HG02763 (cell line): ENCODE results near the gene SAP30BP.

ENCODE experiments used
- ATAC-seq: cut with Tn5 transposase; IDR thresholded peaks from one replicate; pipeline ENCODE4 v1.9.1; 2021; ENCODE audit warnings: mild to moderate bottlenecking, moderate library complexity; ENCODE audit not compliant: unreplicated experiment

Gene SAP30BP

DNA sequence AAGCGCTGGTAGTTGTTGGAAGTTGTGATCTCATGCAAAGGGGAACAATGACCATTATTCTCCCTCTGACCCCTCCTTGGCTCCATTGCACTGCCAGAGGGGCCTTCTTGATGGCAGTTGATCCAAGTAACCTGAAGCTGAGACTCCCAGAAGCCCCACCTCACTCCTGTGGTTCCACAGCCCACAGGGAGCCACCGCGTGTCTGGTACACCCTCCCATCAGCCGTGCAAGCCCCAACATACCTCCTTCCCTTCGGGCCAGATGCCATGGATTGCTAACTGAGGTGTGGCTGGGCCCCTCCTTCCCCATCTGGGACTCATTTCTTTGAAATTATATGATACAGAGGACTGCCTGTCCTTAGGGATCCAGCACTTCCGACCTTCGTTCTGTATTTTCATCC is 17.8 kb downstream of the SAP30BP start:
- ATAC-seq: no peak

DNA sequence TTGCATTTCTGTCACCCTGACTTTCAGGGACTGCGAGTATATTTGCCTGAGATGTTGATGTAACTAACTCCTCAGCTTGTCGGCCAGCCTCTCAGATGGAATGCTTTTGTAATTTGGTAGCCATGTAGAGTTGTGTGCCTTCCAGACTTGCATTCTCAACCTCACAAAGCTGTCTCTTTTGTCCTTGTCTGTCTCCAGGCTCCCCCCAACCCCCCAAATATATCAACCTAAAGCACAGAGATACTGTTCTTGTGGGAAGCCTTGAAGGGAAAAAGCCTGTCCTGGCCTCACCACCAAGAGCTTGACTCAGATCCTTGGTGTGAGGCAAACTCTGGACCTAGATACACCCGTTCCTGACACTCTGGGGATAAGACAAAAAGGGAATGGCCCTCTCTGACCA is 18.4 kb downstream of the SAP30BP start:
- no peak for ATAC-seq

DNA sequence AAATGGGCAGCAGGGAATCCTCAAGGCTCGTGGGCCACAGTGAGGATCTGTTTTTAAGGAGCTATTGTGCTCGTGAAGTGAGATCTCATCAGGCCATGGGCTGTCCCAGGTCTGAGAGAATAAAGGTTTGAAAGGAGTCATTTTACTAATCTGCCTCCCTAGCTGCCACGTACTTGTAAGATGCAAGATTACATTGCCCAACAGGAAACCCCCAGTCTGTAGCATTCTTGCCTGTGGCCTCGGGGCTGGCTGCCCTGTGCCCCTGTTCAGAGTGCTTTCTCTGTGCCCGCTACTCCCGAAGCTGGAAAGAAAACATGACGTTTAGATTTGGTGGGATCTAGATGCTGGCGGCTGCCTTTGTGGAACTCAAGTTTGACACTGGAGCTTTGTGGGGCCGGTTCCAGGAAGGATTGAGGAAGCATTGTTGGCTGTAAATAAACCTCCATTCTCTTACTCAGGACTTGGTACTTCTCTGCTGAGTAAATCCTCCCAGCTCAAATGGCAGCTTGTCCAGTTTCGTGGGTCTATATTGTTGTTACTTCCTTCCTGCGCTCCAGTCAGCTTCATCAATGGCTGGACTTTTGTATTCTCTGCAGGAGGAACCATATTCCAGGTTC is 21.2 kb downstream of the SAP30BP start:
- ATAC-seq: no peak

DNA sequence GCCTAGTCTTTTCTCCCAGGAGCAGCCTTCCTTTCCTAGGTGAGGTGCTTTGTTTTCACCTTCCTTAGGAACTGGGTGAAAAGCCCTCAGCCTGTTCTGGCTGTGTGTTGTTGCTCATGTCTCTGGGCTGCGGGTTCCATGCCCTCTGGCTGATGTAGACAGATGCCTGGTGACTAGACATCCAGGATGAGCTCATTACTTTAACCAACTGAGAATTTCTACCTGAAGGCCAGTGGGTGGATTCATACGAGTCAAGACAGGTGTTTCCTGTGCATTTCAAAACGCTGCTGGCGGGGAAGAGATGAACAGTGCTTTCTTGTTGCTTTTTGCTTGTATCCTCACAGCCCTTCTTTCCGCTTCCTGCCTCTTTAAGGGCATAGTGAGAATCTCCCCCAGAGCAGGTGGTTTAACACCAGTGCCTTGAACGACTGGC is 22.3 kb downstream of the SAP30BP start:
- ATAC-seq: no peak

DNA sequence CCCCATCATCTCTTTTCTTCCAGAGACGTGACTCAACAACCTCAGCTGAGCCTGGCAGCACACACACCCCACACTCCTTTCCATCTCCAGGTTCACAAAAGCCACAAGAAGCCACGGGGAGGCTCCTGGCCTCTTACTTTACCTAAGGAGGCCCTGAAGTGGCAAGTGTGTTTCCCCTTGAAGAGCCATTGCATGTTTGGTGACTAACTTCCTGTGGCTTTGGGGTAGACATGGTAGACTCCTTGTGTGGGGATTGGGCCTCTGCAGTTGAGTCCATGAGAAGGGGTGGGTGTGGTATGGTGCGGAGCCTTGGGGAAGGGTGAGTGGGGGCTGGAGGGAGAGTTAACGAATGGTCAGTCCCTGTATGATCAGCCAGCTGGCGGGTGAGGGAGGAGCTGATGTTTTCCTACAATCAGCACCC is 24.2 kb downstream of the SAP30BP start:
- ATAC-seq: no peak

DNA sequence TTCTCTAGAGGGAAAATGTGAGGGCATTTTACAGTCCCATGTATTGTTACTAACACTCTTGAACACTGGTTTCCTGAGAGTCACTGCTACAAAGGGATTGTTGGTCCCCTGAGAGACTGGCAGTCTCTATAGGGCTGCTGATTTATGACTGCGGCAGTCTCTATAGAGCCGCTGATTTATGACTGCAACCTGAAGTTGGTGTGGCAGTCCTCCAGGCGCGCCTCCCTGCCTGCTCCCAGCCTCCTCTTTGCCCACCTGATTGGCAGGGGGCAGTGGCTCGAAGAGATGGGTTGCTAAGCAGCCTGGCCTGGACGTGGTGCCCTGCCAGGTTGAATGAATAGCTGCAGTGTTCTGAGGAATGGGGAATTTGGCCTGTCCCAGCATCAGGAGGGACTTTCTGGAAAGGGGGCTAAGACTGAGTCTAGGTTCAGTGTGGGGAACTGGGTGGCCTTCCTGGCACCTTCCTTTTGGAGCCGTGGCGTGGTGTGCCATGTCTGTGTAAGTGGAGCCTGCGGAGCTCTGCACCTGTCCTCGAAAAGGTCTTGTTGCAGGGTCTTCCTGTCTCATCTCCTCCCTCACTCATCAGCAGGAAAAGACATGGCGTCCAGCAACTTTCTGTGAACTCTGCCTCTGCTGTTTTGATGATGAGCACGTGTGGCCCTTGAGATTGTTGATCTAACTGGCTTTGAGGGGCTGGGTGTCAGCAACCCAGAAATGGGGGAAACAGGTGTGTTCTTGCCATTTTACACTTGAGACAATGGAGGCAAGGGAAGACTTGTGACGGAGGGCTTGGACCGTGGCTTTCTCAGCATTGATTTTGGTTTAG is 24.9 kb downstream of the SAP30BP start:
- ATAC-seq: no peak

DNA sequence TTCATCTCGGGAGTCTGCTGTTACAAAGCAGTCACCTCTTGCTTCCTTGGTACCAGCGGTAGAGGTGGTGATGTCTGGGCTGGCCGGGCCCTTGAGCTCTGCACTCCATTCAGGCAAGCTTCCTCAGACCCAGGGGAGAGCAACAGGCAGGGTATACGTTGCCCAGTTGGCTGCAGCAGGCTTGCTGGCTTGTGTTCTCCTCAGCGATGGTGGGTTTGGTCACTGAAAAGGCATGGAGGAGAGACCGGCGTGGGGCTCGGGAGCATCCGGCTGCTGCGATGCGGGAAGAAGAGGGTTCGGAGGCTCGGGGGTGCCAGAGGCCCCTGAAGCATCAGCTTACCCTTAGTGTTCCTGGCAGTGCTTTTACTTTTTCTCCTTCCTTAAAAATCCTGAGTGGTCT is 25.8 kb downstream of the SAP30BP start:
- ATAC-seq: no peak

DNA sequence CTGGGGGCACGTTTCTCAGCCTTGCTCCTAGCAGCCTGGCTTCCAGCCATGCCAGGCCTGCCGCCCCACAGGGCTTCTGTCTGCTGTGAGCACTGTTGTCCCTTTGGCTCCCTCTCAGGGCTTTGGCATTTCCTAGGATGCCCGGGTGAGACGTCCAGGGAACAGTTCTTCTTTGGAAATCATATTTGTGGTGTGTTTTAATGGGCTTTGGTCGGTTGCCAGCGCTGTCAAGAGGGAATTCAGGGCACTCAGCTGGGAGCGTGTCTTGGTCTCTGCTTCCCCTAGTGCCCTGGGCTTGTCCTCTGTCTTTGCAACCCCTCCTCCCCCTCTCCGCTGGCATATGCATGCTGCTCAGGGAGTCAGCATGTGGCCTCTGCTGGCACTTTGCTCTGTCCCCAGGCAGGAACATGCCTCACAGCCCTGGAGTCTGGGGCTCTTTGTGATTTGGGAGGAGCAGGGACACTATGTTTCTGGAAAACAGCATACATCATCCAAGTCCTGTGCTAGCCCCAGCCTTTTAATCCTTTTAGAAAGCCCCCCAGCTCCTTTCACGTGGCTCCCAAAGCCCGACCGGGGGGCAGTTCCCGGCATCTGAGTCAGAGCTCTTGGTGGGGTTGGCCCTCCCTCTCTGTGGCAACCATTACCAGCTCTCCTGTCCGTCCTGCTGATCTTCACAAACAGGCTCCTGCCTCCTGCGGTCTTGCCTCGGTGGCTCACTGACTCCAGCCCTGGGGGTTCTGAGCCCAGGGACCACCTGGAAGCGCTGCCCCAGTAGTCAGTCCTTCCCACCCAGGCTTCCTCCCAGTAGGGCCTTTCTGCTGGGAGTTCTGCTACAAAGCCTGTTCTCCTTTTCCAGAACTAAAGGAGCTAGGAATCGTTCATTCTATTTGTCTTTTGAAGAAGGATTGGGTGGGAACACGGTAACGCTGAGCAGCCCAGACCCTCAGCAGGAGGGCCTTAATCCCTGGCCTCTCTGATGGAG is 26.7 kb downstream of the SAP30BP start:
- ATAC-seq: no peak

DNA sequence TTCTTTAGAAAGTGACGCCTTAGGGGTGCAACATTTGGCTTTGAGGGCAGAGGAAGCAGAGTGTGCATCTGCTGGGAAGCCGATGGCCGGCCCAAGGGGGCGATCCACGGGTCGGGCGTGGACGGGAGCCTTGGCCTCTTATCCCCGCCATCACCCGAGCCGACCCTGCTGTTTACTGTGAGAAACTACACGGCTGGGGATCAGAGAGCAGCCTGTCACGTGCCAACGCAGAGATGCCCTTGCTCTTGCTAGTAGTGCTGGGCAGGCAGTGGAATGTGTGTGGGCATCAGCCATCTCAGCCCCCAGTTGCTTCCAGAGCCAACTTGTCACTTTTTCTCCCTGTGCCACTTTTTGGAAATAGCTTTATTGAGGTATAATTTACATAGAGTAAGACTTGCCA is 27.4 kb downstream of the SAP30BP start:
- no peak for ATAC-seq

DNA sequence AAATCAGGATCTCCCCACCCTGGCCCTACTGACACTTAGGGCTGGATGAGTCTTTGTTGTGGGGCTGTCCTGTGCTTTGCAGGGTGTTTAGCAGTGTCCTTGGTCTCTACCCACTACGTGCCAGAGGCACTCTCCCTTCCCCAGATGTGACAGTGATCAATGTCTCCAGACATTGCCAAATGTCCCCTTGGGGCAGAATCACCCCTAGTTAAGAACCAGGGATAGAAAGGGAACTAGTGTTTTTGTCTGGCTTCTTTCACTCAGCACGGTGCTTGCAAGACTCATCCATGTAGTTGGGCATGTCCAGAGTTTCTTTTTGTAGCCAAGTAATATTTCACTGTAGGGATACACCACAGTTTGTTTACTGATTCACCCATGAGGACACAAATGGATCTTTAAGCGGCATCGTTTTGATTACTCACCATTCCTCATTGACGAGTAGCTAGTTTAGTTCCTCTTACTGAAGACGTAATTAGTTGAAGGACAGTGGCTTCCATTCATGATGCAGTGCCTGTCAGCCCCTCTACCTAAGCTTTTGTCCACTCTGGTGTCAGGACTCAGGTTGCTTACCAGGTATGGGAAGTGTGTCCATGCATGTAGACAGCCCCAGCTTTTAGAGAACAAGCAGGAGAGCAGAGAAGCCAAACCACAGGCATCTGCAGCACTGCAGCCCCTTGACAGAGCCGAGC is 28.1 kb downstream of the SAP30BP start:
- ATAC-seq: no peak

DNA sequence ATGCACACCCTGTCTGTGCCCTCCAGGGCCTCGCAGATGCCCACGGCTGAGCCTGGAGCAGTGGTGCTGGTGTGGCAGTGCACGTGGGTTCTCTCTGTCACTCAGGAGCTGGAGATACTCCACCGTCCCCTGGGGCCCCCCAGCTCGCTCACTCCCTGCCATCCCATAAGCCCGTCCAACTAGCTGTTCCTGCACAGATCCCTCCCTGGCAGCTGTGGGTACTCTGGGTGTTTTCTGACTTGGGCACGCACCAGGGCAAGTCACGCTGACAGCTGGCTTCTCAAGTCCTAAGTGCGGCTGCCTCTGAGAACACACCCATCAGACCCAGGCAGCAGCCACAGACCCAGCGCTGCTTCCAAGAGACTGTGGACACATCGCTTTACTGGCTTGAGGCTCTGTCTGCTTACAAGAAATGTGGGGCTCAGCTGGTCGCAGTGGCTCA is 28.7 kb downstream of the SAP30BP start:
- no peak for ATAC-seq

DNA sequence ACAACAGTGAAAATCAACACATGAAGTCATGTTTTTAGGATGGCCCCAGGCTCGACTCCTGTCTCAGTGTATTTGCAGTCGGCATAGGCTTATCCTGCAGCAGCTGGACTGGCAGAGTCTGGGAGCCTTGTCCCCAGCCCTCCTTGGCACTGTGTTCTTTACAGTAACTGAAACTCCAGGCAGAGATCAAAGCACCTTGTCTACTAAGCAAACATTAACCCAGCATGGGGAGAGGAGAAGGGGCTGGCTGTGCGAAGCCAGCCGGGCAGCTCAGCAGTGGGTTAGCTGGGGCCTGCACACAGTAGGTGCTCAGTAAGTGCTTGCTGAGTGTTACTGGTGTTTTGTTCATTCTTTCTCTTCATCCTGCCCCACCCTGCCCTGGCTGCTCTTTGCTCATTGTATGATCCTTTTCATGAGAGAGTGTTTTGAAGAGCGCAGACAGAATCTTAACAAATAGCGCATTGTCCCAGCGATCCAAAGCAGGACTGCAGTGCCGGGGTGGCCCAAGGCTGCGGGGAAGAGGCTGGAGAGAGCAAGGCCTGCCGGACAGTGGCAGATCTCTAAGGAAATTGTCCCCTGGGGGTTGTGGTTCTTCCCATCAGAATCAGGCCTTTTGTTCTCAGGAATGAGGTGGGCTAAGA is 30.6 kb downstream of the SAP30BP start:
- no peak for ATAC-seq

DNA sequence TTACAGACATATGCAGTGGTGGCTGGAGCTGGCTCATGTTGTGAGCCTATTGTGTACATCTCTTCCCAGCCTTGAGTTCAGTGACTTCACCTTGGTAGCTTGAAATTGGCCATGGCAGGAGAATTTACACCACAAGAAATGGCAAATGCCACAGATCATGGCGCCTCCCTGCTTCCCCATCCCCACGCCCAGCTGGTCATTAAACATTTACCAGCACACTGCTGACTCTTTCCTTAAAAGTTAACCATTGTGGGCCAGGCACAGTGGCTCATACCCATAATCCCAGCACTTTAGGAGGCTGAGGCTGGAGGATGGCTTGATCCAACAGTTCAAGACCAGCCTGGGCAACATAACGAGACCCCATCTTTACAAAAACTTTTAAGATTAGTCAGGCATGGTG is 31.5 kb downstream of the SAP30BP start:
- ATAC-seq: no peak

DNA sequence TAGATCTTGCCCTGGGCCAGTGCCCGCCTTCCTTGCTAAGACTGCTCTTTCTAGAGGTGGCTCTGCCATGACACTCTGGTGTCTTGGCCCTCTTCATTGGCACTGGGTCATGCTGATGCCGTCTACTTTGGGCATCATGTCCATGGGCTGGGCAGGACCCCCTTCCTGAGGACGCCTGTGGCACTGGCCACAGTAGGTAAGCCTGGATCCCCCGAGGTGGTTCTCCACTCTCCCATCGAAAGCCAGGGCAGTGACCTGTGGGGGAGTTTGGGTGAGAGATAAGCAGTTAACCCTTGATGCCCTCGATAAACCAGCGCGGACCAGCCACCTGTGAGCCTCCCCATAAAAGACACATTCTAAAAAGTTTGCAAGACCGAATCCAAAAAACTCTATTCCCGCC is 34.1 kb downstream of the SAP30BP start:
- ATAC-seq: no peak

DNA sequence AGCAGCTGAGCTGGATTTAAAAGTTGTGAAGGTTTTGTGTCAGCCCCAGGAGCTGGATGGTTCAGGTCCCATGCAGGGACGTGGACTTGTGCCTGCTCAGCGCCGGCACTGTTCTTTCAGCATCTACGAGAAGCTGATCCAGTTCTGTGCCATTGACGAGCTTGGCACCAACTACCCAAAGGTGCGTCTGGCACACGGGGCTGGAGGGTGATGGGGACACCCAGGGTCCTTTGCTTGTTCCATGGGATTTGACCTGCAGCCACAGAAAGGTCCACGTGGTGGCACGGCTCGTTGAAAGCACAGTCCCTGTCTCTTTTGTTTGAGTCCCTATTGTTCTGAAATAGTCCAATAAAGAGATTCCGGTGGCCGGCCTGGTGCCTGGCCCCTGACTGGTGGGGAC is 36.1 kb downstream of the SAP30BP start:
- no peak for ATAC-seq

DNA sequence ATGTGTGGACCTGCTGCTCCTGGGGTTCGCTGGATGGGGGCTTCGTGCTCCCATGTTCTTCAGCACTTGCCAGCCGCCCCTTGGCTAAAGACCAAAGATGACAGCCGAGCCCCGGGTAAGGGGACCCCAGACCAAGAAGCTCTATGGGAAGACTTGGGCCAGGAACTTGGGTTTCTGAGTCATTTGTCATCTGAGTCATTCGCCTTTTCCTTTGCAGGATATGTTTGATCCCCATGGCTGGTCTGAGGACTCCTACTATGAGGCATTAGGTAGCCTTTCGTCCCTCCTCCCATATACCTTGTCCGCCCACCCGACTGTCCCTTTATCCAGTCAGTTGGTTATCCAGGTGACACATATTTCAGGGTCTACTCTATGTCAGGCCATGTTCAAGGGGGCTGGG is 36.5 kb downstream of the SAP30BP start:
- ATAC-seq: no peak

DNA sequence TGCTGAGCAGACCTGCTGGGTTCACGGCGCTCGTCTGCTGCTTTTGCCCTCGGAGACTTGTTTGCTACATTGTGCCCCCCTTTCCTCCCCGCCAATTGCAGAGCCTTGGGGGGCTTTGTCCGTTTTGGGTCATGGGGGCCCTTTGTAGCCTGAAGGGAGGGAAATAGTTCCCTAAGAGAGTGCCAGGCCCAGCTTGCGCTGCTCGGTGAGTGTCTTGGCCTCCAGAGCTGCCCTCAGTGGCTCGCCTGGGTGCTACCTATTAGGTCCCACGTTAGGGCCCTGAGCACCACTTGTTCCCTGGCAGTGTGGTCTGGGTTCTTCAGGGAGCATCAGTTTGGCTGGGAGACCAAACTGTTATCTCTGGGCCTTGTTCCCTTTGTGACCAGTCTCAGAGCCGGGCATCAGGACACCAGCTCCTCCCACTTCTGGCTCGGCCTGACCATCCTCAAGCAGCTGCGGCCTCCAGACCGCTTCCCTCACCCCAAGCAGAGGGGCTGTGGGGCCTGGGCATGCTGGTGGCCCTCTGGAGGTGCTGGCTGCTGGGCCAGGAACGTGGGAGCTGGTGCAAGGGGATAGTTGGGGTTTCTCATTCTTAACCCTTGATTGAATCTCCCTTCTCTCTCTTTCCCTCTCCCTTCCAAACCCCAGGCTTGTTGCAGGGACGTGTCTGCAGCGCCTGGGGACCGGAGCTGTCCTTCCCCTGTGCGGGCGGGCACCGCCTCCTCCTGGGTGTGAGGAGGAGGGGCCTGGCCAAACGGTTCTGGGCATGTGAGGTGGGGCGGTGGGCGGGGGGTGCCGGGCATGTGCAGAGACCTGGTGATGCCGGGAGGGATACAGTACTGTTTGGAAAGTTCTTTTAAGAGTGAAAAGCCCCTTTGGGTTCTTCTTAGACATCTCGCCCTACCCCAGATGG is 38.1 kb downstream of the SAP30BP start:
- ATAC-seq: no peak

DNA sequence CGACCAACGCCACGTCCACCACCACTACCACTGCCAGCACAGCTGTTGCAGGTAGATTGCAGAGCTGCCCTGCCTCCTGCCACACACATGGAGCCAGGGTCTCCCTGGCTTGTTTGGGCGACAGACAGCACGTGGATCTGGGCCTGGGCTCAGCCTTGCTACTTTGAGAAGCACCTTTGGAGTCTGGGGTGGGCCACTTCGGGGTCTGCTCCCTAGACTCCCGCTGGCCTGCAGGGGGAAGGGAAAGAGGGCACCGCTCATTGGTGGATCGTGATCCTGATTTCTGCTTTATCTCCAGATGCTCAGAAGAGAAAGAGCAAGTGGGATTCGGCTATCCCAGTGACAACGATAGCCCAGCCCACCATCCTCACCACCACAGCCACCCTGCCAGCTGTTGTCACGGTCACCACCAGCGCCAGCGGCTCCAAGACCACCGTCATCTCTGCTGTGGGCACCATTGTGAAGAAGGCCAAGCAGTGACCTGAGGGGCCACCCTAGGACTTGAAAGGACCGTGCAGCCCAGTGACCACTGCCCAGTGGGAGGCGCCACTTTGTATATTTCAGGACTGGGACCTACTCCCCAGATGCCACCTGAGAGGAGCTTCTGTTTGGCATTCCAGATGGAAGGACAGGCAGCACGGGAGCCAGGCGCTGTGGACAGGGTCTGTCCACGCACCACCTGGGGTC is 39.0 kb downstream of the SAP30BP start:
- ATAC-seq: no peak
